ENCODE measurements around the gene ALX4. TPM values are rescaled to one million over a fixed set of nuclear protein-coding genes. Genes with fewer than 3 reads are reported as not detected.

Gene ALX4
- polyA plus RNA-seq, 1 donor from 2014 or later, result not detected

GRCh38 chr11:44327730-44328129, 17.8 kb upstream of the ALX4 start:
- H3K4me3 Mint-ChIP-seq, result no peak overlapping the region
- peaks cover 0 to 2% (median 0%) of the 10 kb centered on the region in 3 donors for H3K4me1 Mint-ChIP-seq
- no peaks in the 10 kb centered on the region for H3K9me3 Mint-ChIP-seq
- no peaks in the 10 kb centered on the region for H3K36me3 Mint-ChIP-seq
- H3K27ac Mint-ChIP-seq, result no peak overlapping the region
- peaks cover 63% of the 10 kb centered on the region for H3K27me3 Mint-ChIP-seq

- no peak overlapping the region for H3K27ac Mint-ChIP-seq
Measured at GRCh38 chr11:44326615-44327475, 16.9 kb upstream of the ALX4 start.

GRCh38 chr11:44325698-44326097, 15.8 kb upstream of the ALX4 start:
- Mint-ChIP-seq H3K36me3 (no peaks in the 10 kb centered on the region), H3K4me1 (peaks cover 0 to 4% (median 2%) of the 10 kb centered on the region in 3 donors), H3K27me3 (peaks cover 73% of the 10 kb centered on the region), H3K27ac (no peak overlapping the region), H3K9me3 (no peaks in the 10 kb centered on the region), H3K4me3 (no peak overlapping the region)

More at GRCh38 chr11:44326615-44327475, 16.9 kb upstream of the ALX4 start:
- Mint-ChIP-seq H3K36me3 (no peaks in the 10 kb centered on the region), H3K27me3 (peaks cover 65% of the 10 kb centered on the region), H3K4me3 (no peak overlapping the region), H3K4me1 (peaks cover 0 to 2% (median 0%) of the 10 kb centered on the region in 3 donors), H3K9me3 (no peaks in the 10 kb centered on the region)

- H3K9me3 Mint-ChIP-seq, result no peaks in the 10 kb centered on the region
- no peak overlapping the region for H3K4me3 Mint-ChIP-seq
- peaks cover 2 to 10% (median 2%) of the 10 kb centered on the region in 3 donors for H3K4me1 Mint-ChIP-seq
- peaks cover 77% of the 10 kb centered on the region for H3K27me3 Mint-ChIP-seq
- H3K27ac Mint-ChIP-seq, result no peak overlapping the region
- H3K36me3 Mint-ChIP-seq, result no peaks in the 10 kb centered on the region
Measured at GRCh38 chr11:44324749-44325525, 15.0 kb upstream of the ALX4 start.

- H3K9me3 Mint-ChIP-seq, result no peaks in the 10 kb centered on the region
- peaks cover 76% of the 10 kb centered on the region for H3K27me3 Mint-ChIP-seq
- H3K27ac Mint-ChIP-seq, result no peak overlapping the region
- H3K4me1 Mint-ChIP-seq, result peaks cover 2 to 10% (median 5%) of the 10 kb centered on the region in 3 donors
- H3K36me3 Mint-ChIP-seq, result no peaks in the 10 kb centered on the region
- no peak overlapping the region for H3K4me3 Mint-ChIP-seq
Measured at GRCh38 chr11:44324222-44324621, 14.3 kb upstream of the ALX4 start.

GRCh38 chr11:44322243-44322642, 12.3 kb upstream of the ALX4 start:
- H3K36me3 Mint-ChIP-seq, result no peaks in the 10 kb centered on the region
- H3K27ac Mint-ChIP-seq, result no peak overlapping the region
- no peak overlapping the region for H3K4me3 Mint-ChIP-seq
- H3K9me3 Mint-ChIP-seq, result no peaks in the 10 kb centered on the region
- H3K27me3 Mint-ChIP-seq, result peaks cover 84% of the 10 kb centered on the region
- peaks cover 2 to 10% (median 5%) of the 10 kb centered on the region in 3 donors for H3K4me1 Mint-ChIP-seq

GRCh38 chr11:44321059-44321458, 11.1 kb upstream of the ALX4 start:
- Mint-ChIP-seq H3K9me3 (no peaks in the 10 kb centered on the region), H3K4me3 (peak overlapping the region in 1 of 4 donors; percentile 61), H3K27ac (no peak overlapping the region), H3K27me3 (peaks cover 82% of the 10 kb centered on the region), H3K4me1 (peaks cover 0 to 10% (median 6%) of the 10 kb centered on the region in 3 donors), H3K36me3 (no peaks in the 10 kb centered on the region)

GRCh38 chr11:44320289-44320973, 10.5 kb upstream of the ALX4 start:
- Mint-ChIP-seq H3K4me1 (peaks cover 3 to 14% (median 10%) of the 10 kb centered on the region in 3 donors), H3K27ac (peak overlapping the region in 2 of 3 donors; percentile 64 to 71), H3K36me3 (no peaks in the 10 kb centered on the region), H3K9me3 (no peaks in the 10 kb centered on the region), H3K4me3 (peak overlapping the region in 1 of 4 donors; percentile 63), H3K27me3 (peaks cover 83% of the 10 kb centered on the region)

GRCh38 chr11:44319552-44320288, 9.8 kb upstream of the ALX4 start:
- peak overlapping the region in 1 of 3 donors; percentile 64 for H3K27ac Mint-ChIP-seq
- peaks cover 3 to 16% (median 12%) of the 10 kb centered on the region in 3 donors for H3K4me1 Mint-ChIP-seq
- no peaks in the 10 kb centered on the region for H3K9me3 Mint-ChIP-seq
- H3K4me3 Mint-ChIP-seq, result no peak overlapping the region
- peaks cover 82% of the 10 kb centered on the region for H3K27me3 Mint-ChIP-seq
- no peaks in the 10 kb centered on the region for H3K36me3 Mint-ChIP-seq

GRCh38 chr11:44319170-44319551, 9.2 kb upstream of the ALX4 start:
- Mint-ChIP-seq H3K4me1 (peaks cover 3 to 16% (median 14%) of the 10 kb centered on the region in 3 donors), H3K4me3 (peak overlapping the region in 1 of 4 donors; percentile 34), H3K36me3 (no peaks in the 10 kb centered on the region), H3K27me3 (peaks cover 84% of the 10 kb centered on the region), H3K9me3 (no peaks in the 10 kb centered on the region), H3K27ac (no peak overlapping the region)

- peaks cover 3 to 16% (median 14%) of the 10 kb centered on the region in 3 donors for H3K4me1 Mint-ChIP-seq
- H3K27me3 Mint-ChIP-seq, result peaks cover 86% of the 10 kb centered on the region
- no peak overlapping the region for H3K4me3 Mint-ChIP-seq
- no peaks in the 10 kb centered on the region for H3K36me3 Mint-ChIP-seq
- no peak overlapping the region for H3K27ac Mint-ChIP-seq
- no peaks in the 10 kb centered on the region for H3K9me3 Mint-ChIP-seq
Measured at GRCh38 chr11:44318369-44318768, 8.4 kb upstream of the ALX4 start.

- H3K4me3 Mint-ChIP-seq, result peak overlapping the region in 3 of 4 donors; percentile 33 to 54 (median 43)
- peaks cover 3 to 21% (median 14%) of the 10 kb centered on the region in 3 donors for H3K4me1 Mint-ChIP-seq
- H3K27me3 Mint-ChIP-seq, result peaks cover 86% of the 10 kb centered on the region
- H3K27ac Mint-ChIP-seq, result peak overlapping the region in 1 of 3 donors; percentile 27
- H3K9me3 Mint-ChIP-seq, result no peaks in the 10 kb centered on the region
- no peaks in the 10 kb centered on the region for H3K36me3 Mint-ChIP-seq
Measured at GRCh38 chr11:44316659-44317240, 6.8 kb upstream of the ALX4 start.

GRCh38 chr11:44315947-44316658, 6.2 kb upstream of the ALX4 start:
- Mint-ChIP-seq H3K4me1 (peaks cover 3 to 21% (median 14%) of the 10 kb centered on the region in 3 donors), H3K9me3 (no peaks in the 10 kb centered on the region), H3K27me3 (peaks cover 83% of the 10 kb centered on the region), H3K4me3 (peak overlapping the region in 1 of 4 donors; percentile 23), H3K36me3 (no peaks in the 10 kb centered on the region), H3K27ac (peak overlapping the region in 1 of 3 donors; percentile 27)
